ENCODE data around the gene SCG2. TPM values are rescaled to one million over a fixed set of nuclear protein-coding genes. Genes with fewer than 3 reads are reported as not detected.

The SCG2 gene
- total RNA-seq, 2 donors from 2014 or later: 0.13 TPM; not detected in 1

- no peak overlapping the region for H3K4me3 ChIP-seq (ENCODE audit: low read length)
- peaks cover 27% of the 10 kb centered on the region for H3K27me3 ChIP-seq (ENCODE audit: control insufficient read depth, insufficient read depth, low read length, poor library complexity, severe bottlenecking)
- H3K4me3 Mint-ChIP-seq: no peak overlapping the region
- H3K9me3 Mint-ChIP-seq: no peaks in the 10 kb centered on the region
- H3K36me3 Mint-ChIP-seq (ENCODE audit: low read depth): no peaks in the 10 kb centered on the region
- H3K9ac ChIP-seq (ENCODE audit: extremely low read depth, low read length, poor library complexity, severe bottlenecking): no peak overlapping the region
- peaks cover 6% of the 10 kb centered on the region for H3K4me1 Mint-ChIP-seq
- H3K36me3 ChIP-seq (ENCODE audit: control insufficient read depth, insufficient read depth, low read length): no peaks in the 10 kb centered on the region
- H3K27me3 Mint-ChIP-seq (ENCODE audit: insufficient read depth): peaks cover 53% of the 10 kb centered on the region
- TF ChIP-seq CTCF (conservative IDR thresholded peaks at IDR 0.05): no peak
- no peak for DNase-seq
- no peak overlapping the region for H3K27ac Mint-ChIP-seq
- no peak overlapping the region for H3K27ac ChIP-seq (ENCODE audit: low read depth, low read length)
- WGBS, 2 experiments (ENCODE audit: insufficient coverage in 1 of 2, insufficient read length in 1 of 2): 79% methylated on average over 2 of the region's 2 CpGs; no CpG with 5 or more reads in 1 of the 2 experiments
- no peaks in the 10 kb centered on the region for H3K4me1 ChIP-seq (ENCODE audit: control insufficient read depth, insufficient read depth, low read length)
- no peaks in the 10 kb centered on the region for H3K9me3 ChIP-seq (ENCODE audit: control insufficient read depth, low read length)
Measured at GRCh38 chr2:223602972-223603371, 811 bp upstream of the SCG2 start.

- H3K9me3 Mint-ChIP-seq: no peaks in the 10 kb centered on the region
Measured at GRCh38 chr2:223601018-223601417, 1.1 kb downstream of the SCG2 start.

GRCh38 chr2:223599640-223600380 is 2.4 kb downstream of the SCG2 start:
- Histone ChIP-seq H3K4me3 (ENCODE audit: low read length) (no peak overlapping the region), H3K4me1 (ENCODE audit: control insufficient read depth, insufficient read depth, low read length) (no peaks in the 10 kb centered on the region), H3K36me3 (ENCODE audit: control insufficient read depth, insufficient read depth, low read length) (no peaks in the 10 kb centered on the region), H3K9me3 (ENCODE audit: control insufficient read depth, low read length) (no peaks in the 10 kb centered on the region), H3K27ac (ENCODE audit: low read depth, low read length) (no peak overlapping the region), H3K27me3 (ENCODE audit: control insufficient read depth, insufficient read depth, low read length, poor library complexity, severe bottlenecking) (peaks cover 41% of the 10 kb centered on the region), H3K9ac (ENCODE audit: extremely low read depth, low read length, poor library complexity, severe bottlenecking) (no peak overlapping the region)
- Mint-ChIP-seq H3K36me3 (ENCODE audit: low read depth) (no peaks in the 10 kb centered on the region), H3K9me3 (no peaks in the 10 kb centered on the region), H3K4me1 (no peaks in the 10 kb centered on the region), H3K27ac (no peak overlapping the region), H3K4me3 (no peak overlapping the region), H3K27me3 (ENCODE audit: insufficient read depth) (peaks cover 57% of the 10 kb centered on the region)
- no peak for TF ChIP-seq CTCF (conservative IDR thresholded peaks at IDR 0.05)
- DNase-seq: no peak
- 83 to 90% methylated on average over 4 to 5 of the region's 6 CpGs for WGBS, 2 experiments (ENCODE audit: insufficient coverage in 1 of 2, insufficient read length in 1 of 2)

More at GRCh38 chr2:223601018-223601417, 1.1 kb downstream of the SCG2 start:
- Histone ChIP-seq H3K36me3 (ENCODE audit: control insufficient read depth, insufficient read depth, low read length) (no peaks in the 10 kb centered on the region), H3K9me3 (ENCODE audit: control insufficient read depth, low read length) (no peaks in the 10 kb centered on the region), H3K4me1 (ENCODE audit: control insufficient read depth, insufficient read depth, low read length) (no peaks in the 10 kb centered on the region), H3K9ac (ENCODE audit: extremely low read depth, low read length, poor library complexity, severe bottlenecking) (no peak overlapping the region), H3K4me3 (ENCODE audit: low read length) (no peak overlapping the region), H3K27me3 (ENCODE audit: control insufficient read depth, insufficient read depth, low read length, poor library complexity, severe bottlenecking) (peaks cover 40% of the 10 kb centered on the region), H3K27ac (ENCODE audit: low read depth, low read length) (no peak overlapping the region)
- no peak overlapping the region for H3K27ac Mint-ChIP-seq
- H3K4me3 Mint-ChIP-seq: no peak overlapping the region
- DNase-seq: no peak
- no peak for TF ChIP-seq CTCF (conservative IDR thresholded peaks at IDR 0.05)
- H3K36me3 Mint-ChIP-seq (ENCODE audit: low read depth): no peaks in the 10 kb centered on the region
- no peaks in the 10 kb centered on the region for H3K4me1 Mint-ChIP-seq
- peaks cover 60% of the 10 kb centered on the region for H3K27me3 Mint-ChIP-seq (ENCODE audit: insufficient read depth)
